Measurements from ENCODE around the gene SIN3A.

SIN3A gene

DNA sequence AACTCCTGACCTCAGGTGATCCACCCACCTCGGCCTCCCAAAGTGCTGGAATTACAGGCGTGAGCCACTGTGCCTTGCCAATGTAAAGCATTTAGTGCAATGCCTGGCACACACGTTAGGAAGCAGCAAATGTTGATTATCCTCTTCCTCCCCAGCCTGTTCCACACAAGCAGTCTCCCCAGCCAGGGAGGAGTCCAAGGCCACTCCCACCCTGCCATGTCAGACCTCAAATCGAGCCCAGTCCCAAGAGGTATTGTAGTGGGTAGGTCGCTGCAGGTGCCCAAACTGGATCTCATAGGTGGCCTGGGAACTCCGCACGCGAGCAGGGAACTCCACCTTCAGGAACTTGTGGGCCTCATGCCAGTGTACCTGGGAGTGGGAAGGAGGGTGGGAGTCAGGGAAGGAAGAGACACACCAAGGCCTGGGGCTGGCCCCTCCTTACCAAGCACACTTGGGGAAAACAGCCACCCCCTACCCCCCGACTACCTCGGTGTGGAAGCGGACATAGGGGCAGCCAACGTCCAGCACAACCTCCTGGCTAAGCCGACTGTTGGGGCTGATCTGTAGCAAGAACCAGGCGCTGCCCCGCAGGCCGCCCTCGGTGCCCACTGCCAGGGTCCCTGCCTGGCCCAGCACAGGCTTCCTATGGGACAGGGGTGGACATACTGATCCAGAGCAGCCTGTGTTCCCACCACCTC lies 93.4 kb downstream of the SIN3A start:
- no peaks in the 10 kb centered on the region for H3K27me3 ChIP-seq (ENCODE audit: control insufficient read depth, low read length)
- no peak overlapping the region for H3K27ac ChIP-seq (ENCODE audit: low read depth, low read length)
- peaks cover 7% of the 10 kb centered on the region for H3K4me1 ChIP-seq (ENCODE audit: control insufficient read depth, low read length)
- H3K4me2 ChIP-seq (ENCODE audit: low read length) = no peak overlapping the region
- no peak overlapping the region for H3K4me3 ChIP-seq (ENCODE audit: low read length)
- no peaks in the 10 kb centered on the region for H3K79me2 ChIP-seq (ENCODE audit: control insufficient read depth, low read length)
- H4K20me1 ChIP-seq (ENCODE audit: control insufficient read depth, insufficient read depth, low read depth, low read length) = no peaks in the 10 kb centered on the region; the same call in 1 of the 2 replicates
- H3F3A ChIP-seq (ENCODE audit: control insufficient read depth, insufficient read depth) = no peaks in the 10 kb centered on the region
- TF ChIP-seq CTCF (IDR thresholded peaks at IDR 0.05; ENCODE audit: low read depth, low read length, poor library complexity, severe bottlenecking) (no peak), EZH2phosphoT487 (IDR thresholded peaks at IDR 0.05; ENCODE audit: borderline replicate concordance, low read length) (no peak)
- peaks cover 34% of the 10 kb centered on the region for H3K36me3 ChIP-seq (ENCODE audit: control insufficient read depth, low read length)
- no peaks in the 10 kb centered on the region for H3K9me2 ChIP-seq (replicated peaks; ENCODE audit: control insufficient read depth, low read length)
- no peaks in the 10 kb centered on the region for H3K9me3 ChIP-seq (ENCODE audit: control insufficient read depth, insufficient read depth, low read length)

GRCh38 chr15:75356517-75356916 lies 95.0 kb downstream of the SIN3A start:
- H3K4me2 ChIP-seq (ENCODE audit: low read length) = no peak overlapping the region
- H3K79me2 ChIP-seq (ENCODE audit: control insufficient read depth, low read length) = no peaks in the 10 kb centered on the region
- H3K4me3 ChIP-seq (ENCODE audit: low read length) = no peak overlapping the region
- H3K36me3 ChIP-seq (ENCODE audit: control insufficient read depth, low read length) = peaks cover 49% of the 10 kb centered on the region
- no peaks in the 10 kb centered on the region for H3K9me3 ChIP-seq (ENCODE audit: control insufficient read depth, insufficient read depth, low read length)
- H3K9me2 ChIP-seq (replicated peaks; ENCODE audit: control insufficient read depth, low read length) = no peaks in the 10 kb centered on the region
- no peaks in the 10 kb centered on the region for H3K27me3 ChIP-seq (ENCODE audit: control insufficient read depth, low read length)
- H3K27ac ChIP-seq (ENCODE audit: low read depth, low read length) = no peak overlapping the region
- TF ChIP-seq EZH2phosphoT487 (IDR thresholded peaks at IDR 0.05; ENCODE audit: borderline replicate concordance, low read length) (no peak), CTCF (IDR thresholded peaks at IDR 0.05; ENCODE audit: low read depth, low read length, poor library complexity, severe bottlenecking) (no peak)
- H3F3A ChIP-seq (ENCODE audit: control insufficient read depth, insufficient read depth) = no peaks in the 10 kb centered on the region
- H3K4me1 ChIP-seq (ENCODE audit: control insufficient read depth, low read length) = no peaks in the 10 kb centered on the region
- H4K20me1 ChIP-seq (ENCODE audit: control insufficient read depth, insufficient read depth, low read depth, low read length) = no peaks in the 10 kb centered on the region

GRCh38 chr15:75356006-75356405 lies 95.5 kb downstream of the SIN3A start:
- no peak for TF ChIP-seq CTCF (IDR thresholded peaks at IDR 0.05; ENCODE audit: low read depth, low read length, poor library complexity, severe bottlenecking)
- TF ChIP-seq EZH2phosphoT487 (IDR thresholded peaks at IDR 0.05; ENCODE audit: borderline replicate concordance, low read length) = no peak

More at GRCh38 chr15:75356006-75356405, 95.5 kb downstream of the SIN3A start:
- Histone ChIP-seq H3K4me2 (ENCODE audit: low read length) (no peak overlapping the region), H3K4me1 (ENCODE audit: control insufficient read depth, low read length) (peaks cover 4% of the 10 kb centered on the region), H3K27ac (ENCODE audit: low read depth, low read length) (no peak overlapping the region), H3K27me3 (ENCODE audit: control insufficient read depth, low read length) (no peaks in the 10 kb centered on the region), H3K9me2 (replicated peaks; ENCODE audit: control insufficient read depth, low read length) (no peaks in the 10 kb centered on the region), H3K4me3 (ENCODE audit: low read length) (no peak overlapping the region), H3K79me2 (ENCODE audit: control insufficient read depth, low read length) (peaks cover under 1% of the 10 kb centered on the region; the same call in 1 of the 2 replicates), H3K9me3 (ENCODE audit: control insufficient read depth, insufficient read depth, low read length) (no peaks in the 10 kb centered on the region), H3F3A (ENCODE audit: control insufficient read depth, insufficient read depth) (peaks cover 2% of the 10 kb centered on the region), H3K36me3 (ENCODE audit: control insufficient read depth, low read length) (peaks cover 54% of the 10 kb centered on the region), H4K20me1 (ENCODE audit: control insufficient read depth, insufficient read depth, low read depth, low read length) (no peaks in the 10 kb centered on the region)
